Measurements from ENCODE around the gene SHBG. TPM values are rescaled to one million over a fixed set of nuclear protein-coding genes. Genes with fewer than 3 reads are reported as not detected.
A peak's percentile ranks its signal among the peaks of the same experiment; 100 is the strongest.

Gene SHBG
- not detected for total RNA-seq

DNA sequence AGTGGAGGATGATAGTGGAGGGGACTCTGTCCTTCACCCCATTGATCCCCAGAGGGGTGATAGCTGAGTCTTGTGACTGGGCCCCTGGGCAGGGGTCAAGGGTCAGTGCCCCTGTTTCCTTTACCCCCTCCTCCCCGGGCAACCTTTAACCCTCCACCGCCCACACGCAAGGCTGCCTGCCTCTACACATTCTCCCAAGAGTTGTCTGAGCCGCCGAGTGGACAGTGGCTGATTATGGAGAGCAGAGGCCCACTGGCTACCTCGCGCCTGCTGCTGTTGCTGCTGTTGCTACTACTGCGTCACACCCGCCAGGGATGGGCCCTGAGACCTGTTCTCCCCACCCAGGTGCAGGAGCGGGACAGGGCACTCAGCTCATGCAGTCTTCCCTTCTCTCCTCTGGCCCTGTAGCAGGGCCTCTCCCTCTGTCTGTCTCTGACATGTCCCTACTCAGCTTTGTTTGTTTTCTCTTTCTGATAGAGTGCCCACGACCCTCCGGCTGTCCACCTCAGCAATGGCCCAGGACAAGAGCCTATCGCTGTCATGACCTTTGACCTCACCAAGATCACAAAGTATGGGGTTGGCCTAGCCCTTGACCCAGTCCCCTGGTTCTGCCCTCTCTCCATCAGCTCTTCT lies at the start of gene SHBG:
TSS of gene SHBG (plus strand) at position 197 of the 633 bp plus-strand sequence. CDS start at position 235, 38 bp downstream.
- intact Hi-C loops (cut with DNase I): no loop called here

DNA sequence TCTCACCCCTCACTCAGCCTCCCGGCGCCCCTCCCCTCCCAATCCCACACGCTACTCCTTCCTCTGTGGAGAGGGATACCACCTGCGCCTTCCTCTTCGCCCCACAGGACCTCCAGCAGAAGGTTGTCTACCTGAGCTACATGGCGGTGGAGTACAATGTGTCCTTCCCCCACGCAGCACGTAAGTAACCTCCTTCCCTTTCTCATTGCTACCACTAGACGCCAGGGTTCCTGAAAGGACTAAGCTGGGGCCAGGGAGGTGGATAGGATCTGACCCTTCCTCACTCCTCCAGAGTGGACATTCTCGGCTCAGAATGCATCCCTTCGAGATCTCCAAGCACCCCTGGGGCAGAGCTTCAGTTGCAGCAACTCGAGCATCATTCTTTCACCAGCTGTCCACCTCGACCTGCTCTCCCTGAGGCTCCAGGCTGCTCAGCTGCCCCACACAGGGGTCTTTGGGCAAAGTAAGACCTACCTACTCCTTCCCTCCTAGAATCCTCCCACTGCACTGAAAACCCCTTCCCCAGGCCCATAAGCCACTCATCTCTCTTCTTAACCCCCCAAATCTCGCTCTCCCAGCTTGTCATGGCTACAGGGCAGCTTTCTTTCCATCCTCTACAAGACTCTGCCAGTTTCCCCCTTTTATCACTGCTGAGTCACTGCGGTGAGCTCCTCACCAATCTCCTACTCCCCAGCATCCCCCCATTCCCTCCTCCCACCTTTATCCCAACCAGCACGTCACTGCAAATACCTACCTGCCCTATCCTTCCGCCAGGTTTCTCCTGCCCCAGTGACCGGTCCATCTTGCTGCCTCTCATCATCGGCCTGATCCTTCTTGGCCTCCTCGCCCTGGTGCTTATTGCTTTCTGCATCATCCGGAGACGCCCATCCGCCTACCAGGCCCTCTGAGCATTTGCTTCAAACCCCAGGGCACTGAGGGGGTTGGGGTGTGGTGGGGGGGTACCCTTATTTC lies 49.0 kb upstream of the SHBG start:
- Histone ChIP-seq H3K36me3 (peaks cover 23 to 50% (median 29%) of the 10 kb centered on the region in 3 donors), H3K4me1 (peaks cover 61 to 95% (median 71%) of the 10 kb centered on the region in 3 donors), H3K27me3 (no peaks in the 10 kb centered on the region), H3K27ac (peak overlapping the region; percentile 94 to 97 (median 96)), H3K9me3 (no peaks in the 10 kb centered on the region), H3K4me3 (peak overlapping the region in 3 of 4 donors; percentile 21 to 80 (median 57))
- intact Hi-C loops (cut with DNase I): no loop called here
- 52 to 59% methylated on average over 20 to 23 of the region's 23 CpGs for WGBS, 2 donors
- DNase-seq: no peak
- TF ChIP-seq POLR2A (IDR thresholded peaks at IDR 0.05): no peak
- TF ChIP-seq CTCF (IDR thresholded peaks at IDR 0.05): no peak

More for the DNA sequence above, at the start of gene SHBG:
- Histone ChIP-seq H3K36me3 (peaks cover 0 to 14% (median 0%) of the 10 kb centered on the region in 3 donors), H3K4me1 (peaks cover 8 to 19% (median 9%) of the 10 kb centered on the region in 3 donors), H3K4me3 (no peak within 1 kb of the TSS), H3K9me3 (no peaks in the 10 kb centered on the region), H3K27ac (no peak within 1 kb of the TSS), H3K27me3 (no peaks in the 10 kb centered on the region)
- TF ChIP-seq CTCF (IDR thresholded peaks at IDR 0.05): no peak
- TF ChIP-seq POLR2A (IDR thresholded peaks at IDR 0.05): no peak
- WGBS, 2 donors: 72 to 75% methylated on average over 9 to 12 of the region's 13 CpGs
- no peak for DNase-seq

DNA sequence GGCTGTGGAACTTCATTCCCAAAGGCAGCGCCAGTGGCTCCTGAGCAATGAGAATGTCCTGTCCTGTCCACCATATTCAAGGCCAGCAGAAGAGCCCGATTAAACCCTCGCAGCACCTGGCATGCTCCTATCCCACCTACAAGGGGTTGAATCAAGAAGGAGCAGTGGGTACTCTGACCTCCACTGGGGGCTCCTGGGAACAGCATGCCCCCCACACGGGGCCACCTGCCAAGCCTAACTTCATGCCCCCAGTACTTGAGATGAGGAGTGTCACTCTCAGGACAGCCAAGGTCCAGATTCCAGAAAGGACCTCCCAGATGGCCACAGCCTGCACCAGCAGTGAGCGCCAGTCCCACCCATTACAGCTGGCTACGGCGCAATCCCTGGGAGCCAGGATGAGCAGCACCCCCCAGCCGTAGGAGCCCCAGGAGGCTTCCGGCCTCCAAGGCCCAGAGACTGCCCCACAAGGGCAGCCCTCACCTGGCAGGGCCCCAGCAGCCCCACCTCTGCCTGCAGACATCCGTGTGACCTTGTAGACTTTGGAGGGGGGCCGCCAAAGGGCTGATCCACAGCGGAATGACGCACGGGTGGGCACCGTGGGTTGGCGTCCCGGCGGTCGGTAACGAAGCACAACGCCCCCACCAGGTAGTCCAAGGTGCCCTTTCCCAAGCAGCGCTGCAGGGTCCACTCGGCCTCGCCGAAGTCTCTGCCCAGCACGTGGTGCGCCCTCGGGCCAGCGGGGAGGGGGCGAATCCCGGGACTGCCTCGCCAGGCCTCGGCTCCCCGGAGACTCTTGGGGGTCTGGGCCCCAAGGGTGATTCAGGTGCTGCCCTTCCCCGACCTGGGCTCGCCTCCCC lies 47.3 kb upstream of the SHBG start:
- 84 to 100% methylated on average over 2 to 11 of the region's 36 CpGs for WGBS, 2 donors

More for the DNA sequence above, 47.3 kb upstream of the SHBG start:
- intact Hi-C loops (cut with DNase I): no loop called here
- no peaks in the 10 kb centered on the region for H3K9me3 ChIP-seq
- H3K27me3 ChIP-seq: no peaks in the 10 kb centered on the region
- peak overlapping the region; percentile 45 to 80 (median 63) for H3K4me3 ChIP-seq
- peaks cover 59 to 95% (median 76%) of the 10 kb centered on the region in 3 donors for H3K4me1 ChIP-seq
- no peak for DNase-seq
- H3K36me3 ChIP-seq: peaks cover 14 to 50% (median 16%) of the 10 kb centered on the region in 3 donors
- H3K27ac ChIP-seq: peak overlapping the region; percentile 94 to 97 (median 96)
- TF ChIP-seq CTCF (IDR thresholded peaks at IDR 0.05) (no peak), POLR2A (IDR thresholded peaks at IDR 0.05) (no peak)

Measured in esophagus squamous epithelium (tissue), 5 donors.